ENCODE data around the gene PCDHA5. TPM values are rescaled to one million over a fixed set of nuclear protein-coding genes. Genes with fewer than 3 reads are reported as not detected.
"Not testable (repeated sequence)": the region's sequence is repeated elsewhere in the genome, so short reads cannot be mapped to it uniquely, and the experiment has no call there.

PCDHA5 gene
- total and polyA plus RNA-seq, 2 of the 13 experiments (the other 11 are each of a cell fraction or from before 2014, with no cell fraction given), result not detected

DNA sequence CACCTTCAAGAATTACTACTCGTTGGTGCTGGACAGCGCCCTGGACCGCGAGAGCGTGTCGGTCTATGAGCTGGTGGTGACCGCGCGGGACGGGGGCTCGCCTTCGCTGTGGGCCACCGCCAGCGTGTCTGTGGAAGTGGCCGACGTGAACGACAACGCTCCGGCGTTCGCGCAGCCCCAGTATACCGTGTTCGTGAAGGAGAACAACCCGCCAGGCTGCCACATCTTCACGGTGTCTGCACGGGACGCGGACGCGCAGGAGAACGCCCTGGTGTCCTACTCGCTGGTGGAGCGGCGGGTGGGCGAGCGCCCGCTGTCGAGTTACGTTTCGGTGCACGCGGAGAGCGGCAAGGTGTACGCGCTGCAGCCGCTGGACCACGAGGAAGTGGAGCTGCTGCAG is 1.6 kb downstream of the PCDHA5 start:
- CTCF ChIA-PET (ENCODE audit: low intra/inter-chr PET ratio, low total read pairs); BruUV-seq (replicated peaks); H3K9ac ChIP-seq (ENCODE audit: insufficient read depth, low read depth, low read length); DNase-seq (ENCODE audit: low spot score); H3K9me3 ChIP-seq (ENCODE audit: low read length); H3K4me3 ChIP-seq (replicated peaks in 1 of 3; ENCODE audit: insufficient read depth in 1 of 3, low read depth in 2 of 3, low read length in 3 of 3); H2AFZ ChIP-seq (ENCODE audit: low read length); H3K36me3 ChIP-seq (replicated peaks in 1 of 2; ENCODE audit: control insufficient read depth in 1 of 2, insufficient read depth in 2 of 2, low read length in 2 of 2); H3K4me1 ChIP-seq (ENCODE audit: insufficient read depth, low read length); POLR2A ChIA-PET; H3K79me2 ChIP-seq (ENCODE audit: insufficient read depth, low read length); H3K27me3 ChIP-seq (ENCODE audit: control insufficient read depth in 1 of 2, insufficient read depth in 2 of 2, low read length in 2 of 2); H3K4me2 ChIP-seq (ENCODE audit: low read depth, low read length); H4K20me1 ChIP-seq (ENCODE audit: insufficient read depth, low read length); intact Hi-C loops (cut with micrococcal nuclease; ENCODE audit: unreplicated experiment); ATAC-seq; H3K27ac ChIP-seq (ENCODE audit: extremely low read length, insufficient read depth, low read length); in situ Hi-C loops (cut with HindIII; ENCODE audit: extremely low pct_ligation_motif_present, low pct_unique_long_range_greater_than_20kb); FAIRE-seq: not testable (repeated sequence)
- 90% methylated on average over 48 of the region's 48 CpGs for WGBS (ENCODE audit: low lambda C conversion rate)

DNA sequence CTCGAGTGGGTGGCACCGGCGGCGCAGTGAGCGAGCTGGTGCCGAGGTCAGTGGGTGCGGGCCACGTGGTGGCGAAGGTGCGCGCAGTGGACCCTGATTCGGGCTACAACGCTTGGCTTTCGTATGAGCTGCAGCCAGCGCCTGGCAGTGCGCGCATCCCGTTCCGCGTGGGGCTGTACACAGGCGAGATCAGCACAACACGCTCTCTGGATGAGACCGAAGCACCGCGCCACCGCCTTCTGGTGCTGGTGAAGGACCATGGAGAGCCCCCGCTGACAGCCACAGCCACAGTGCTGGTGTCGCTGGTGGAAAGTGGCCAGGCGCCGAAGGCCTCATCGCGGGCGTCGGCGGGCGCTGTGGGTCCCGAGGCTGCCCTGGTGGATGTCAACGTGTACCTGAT is 2.1 kb downstream of the PCDHA5 start:
- in situ Hi-C loops (cut with HindIII; ENCODE audit: extremely low pct_ligation_motif_present, low pct_unique_long_range_greater_than_20kb), result no loop called here
- intact Hi-C loops (cut with micrococcal nuclease; ENCODE audit: unreplicated experiment), result no loop called here
- no peaks in the 10 kb centered on the region; a peak in 1 of 5 replicates for H3K27me3 ChIP-seq (ENCODE audit: control insufficient read depth in 1 of 2, insufficient read depth in 2 of 2, low read length in 2 of 2)
- no peak overlapping the region for H3K27ac ChIP-seq (ENCODE audit: extremely low read length, insufficient read depth, low read length)
- H3K9me3 ChIP-seq (ENCODE audit: low read length), result no peaks in the 10 kb centered on the region
- no peaks in the 10 kb centered on the region for H3K36me3 ChIP-seq (replicated peaks in 1 of 2; ENCODE audit: control insufficient read depth in 1 of 2, insufficient read depth in 2 of 2, low read length in 2 of 2)
- H3K4me1 ChIP-seq (ENCODE audit: insufficient read depth, low read length), result no peaks in the 10 kb centered on the region
- no peak overlapping the region for H3K4me2 ChIP-seq (ENCODE audit: low read depth, low read length)
- POLR2A ChIA-PET, result no interaction called here
- BruUV-seq (replicated peaks), result no TSS peak
- H3K9ac ChIP-seq (ENCODE audit: insufficient read depth, low read depth, low read length), result no peak overlapping the region
- no peak overlapping the region for H2AFZ ChIP-seq (ENCODE audit: low read length)
- 92% methylated on average over 37 of the region's 38 CpGs for WGBS (ENCODE audit: low lambda C conversion rate)
- no peak overlapping the region for H3K4me3 ChIP-seq (replicated peaks in 1 of 3; ENCODE audit: insufficient read depth in 1 of 3, low read depth in 2 of 3, low read length in 3 of 3)
- ATAC-seq (no peak), DNase-seq (ENCODE audit: low spot score) (no peak), FAIRE-seq (no peak)
- H3K79me2 ChIP-seq (ENCODE audit: insufficient read depth, low read length), result no peaks in the 10 kb centered on the region
- CTCF ChIA-PET (ENCODE audit: low intra/inter-chr PET ratio, low total read pairs), result no interaction called here
- no peaks in the 10 kb centered on the region for H4K20me1 ChIP-seq (ENCODE audit: insufficient read depth, low read length)
- TF ChIP-seq, protein P1, sequence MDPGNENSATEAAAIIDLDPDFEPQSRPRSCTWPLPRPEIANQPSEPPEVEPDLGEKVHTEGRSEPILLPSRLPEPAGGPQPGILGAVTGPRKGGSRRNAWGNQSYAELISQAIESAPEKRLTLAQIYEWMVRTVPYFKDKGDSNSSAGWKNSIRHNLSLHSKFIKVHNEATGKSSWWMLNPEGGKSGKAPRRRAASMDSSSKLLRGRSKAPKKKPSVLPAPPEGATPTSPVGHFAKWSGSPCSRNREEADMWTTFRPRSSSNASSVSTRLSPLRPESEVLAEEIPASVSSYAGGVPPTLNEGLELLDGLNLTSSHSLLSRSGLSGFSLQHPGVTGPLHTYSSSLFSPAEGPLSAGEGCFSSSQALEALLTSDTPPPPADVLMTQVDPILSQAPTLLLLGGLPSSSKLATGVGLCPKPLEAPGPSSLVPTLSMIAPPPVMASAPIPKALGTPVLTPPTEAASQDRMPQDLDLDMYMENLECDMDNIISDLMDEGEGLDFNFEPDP (CRISPR knock-in tag; conservative IDR thresholded peaks at IDR 0.05), result no peak
- TF ChIP-seq ZNF746 (CRISPR knock-in tag; IDR thresholded peaks at IDR 0.05) (no peak), CREB1 (IDR thresholded peaks at IDR 0.05) (no peak), CREB1 (CRISPR knock-in tag; IDR thresholded peaks at IDR 0.05) (no peak), CBFB (CRISPR knock-in tag; IDR thresholded peaks at IDR 0.05) (no peak), ZNF619 (CRISPR knock-in tag; IDR thresholded peaks at IDR 0.05) (no peak), ARNT (IDR thresholded peaks at IDR 0.05) (no peak)
- TF ChIP-seq, protein P2, sequence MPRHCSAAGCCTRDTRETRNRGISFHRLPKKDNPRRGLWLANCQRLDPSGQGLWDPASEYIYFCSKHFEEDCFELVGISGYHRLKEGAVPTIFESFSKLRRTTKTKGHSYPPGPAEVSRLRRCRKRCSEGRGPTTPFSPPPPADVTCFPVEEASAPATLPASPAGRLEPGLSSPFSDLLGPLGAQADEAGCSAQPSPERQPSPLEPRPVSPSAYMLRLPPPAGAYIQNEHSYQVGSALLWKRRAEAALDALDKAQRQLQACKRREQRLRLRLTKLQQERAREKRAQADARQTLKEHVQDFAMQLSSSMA (CRISPR knock-in tag; IDR thresholded peaks at IDR 0.05), result no peak
- TF ChIP-seq, protein P3, sequence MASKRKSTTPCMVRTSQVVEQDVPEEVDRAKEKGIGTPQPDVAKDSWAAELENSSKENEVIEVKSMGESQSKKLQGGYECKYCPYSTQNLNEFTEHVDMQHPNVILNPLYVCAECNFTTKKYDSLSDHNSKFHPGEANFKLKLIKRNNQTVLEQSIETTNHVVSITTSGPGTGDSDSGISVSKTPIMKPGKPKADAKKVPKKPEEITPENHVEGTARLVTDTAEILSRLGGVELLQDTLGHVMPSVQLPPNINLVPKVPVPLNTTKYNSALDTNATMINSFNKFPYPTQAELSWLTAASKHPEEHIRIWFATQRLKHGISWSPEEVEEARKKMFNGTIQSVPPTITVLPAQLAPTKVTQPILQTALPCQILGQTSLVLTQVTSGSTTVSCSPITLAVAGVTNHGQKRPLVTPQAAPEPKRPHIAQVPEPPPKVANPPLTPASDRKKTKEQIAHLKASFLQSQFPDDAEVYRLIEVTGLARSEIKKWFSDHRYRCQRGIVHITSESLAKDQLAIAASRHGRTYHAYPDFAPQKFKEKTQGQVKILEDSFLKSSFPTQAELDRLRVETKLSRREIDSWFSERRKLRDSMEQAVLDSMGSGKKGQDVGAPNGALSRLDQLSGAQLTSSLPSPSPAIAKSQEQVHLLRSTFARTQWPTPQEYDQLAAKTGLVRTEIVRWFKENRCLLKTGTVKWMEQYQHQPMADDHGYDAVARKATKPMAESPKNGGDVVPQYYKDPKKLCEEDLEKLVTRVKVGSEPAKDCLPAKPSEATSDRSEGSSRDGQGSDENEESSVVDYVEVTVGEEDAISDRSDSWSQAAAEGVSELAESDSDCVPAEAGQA (IDR thresholded peaks at IDR 0.05; ENCODE audit: low read depth), result no peak
- TF ChIP-seq, protein P3 (CRISPR knock-in tag; IDR thresholded peaks at IDR 0.05; ENCODE audit: borderline replicate concordance), result no peak
